Amygdala (tissue), 56 donors: Measurements from ENCODE around the gene ZNF17.

Experiments used
- DNase-seq, 56 donors: peaks; one replicate each; lab custom pipeline; 2025; lab: John Stamatoyannopoulos, UW

ZNF17 gene

DNA sequence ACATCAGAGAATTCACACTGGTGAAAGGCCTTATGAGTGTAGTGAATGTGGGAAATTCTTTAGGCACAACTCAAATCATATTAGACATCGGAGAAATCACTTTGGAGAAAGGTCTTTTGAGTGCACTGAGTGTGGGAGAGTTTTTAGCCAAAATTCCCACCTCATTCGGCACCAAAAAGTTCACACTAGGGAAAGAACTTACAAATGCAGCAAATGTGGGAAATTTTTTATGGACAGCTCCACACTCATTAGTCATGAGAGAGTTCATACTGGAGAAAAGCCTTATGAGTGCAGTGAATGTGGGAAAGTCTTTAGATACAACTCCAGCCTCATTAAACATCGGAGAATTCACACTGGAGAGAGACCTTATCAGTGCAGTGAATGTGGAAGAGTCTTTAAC, 10.1 kb downstream of the ZNF17 start:
- no peak for DNase-seq

DNA sequence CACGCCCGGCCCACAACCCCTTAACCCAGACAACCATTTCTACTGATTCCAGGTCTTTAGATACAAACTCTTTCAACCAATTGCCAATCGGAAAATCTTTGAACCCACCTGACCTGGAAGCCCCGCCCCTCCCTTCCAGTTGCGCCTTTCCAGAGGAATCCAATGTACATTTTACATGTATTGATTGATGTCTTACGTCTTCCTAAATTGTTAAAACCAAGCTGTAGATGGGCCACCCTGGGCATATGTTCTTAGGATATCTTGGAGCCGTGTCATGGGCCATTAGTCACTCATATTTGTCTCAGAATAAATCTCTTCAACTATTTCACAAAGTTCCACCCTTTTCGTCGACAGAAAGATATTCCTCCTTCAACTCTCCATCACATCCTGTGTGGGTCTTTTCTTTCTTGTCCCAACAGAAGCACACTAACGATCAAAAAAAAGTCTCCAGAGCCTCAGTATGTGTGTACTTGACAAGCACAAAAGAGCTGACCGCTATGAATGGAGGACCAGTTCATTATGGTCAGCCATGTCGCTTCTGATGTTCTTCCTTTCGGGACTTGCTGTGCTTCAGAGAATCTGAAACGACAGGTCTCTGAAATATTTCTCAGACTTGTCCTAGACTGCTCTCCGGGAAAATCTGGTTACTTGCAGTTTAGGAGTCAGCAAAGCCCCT, 23.6 kb downstream of the ZNF17 start:
- DNase-seq: no peak

DNA sequence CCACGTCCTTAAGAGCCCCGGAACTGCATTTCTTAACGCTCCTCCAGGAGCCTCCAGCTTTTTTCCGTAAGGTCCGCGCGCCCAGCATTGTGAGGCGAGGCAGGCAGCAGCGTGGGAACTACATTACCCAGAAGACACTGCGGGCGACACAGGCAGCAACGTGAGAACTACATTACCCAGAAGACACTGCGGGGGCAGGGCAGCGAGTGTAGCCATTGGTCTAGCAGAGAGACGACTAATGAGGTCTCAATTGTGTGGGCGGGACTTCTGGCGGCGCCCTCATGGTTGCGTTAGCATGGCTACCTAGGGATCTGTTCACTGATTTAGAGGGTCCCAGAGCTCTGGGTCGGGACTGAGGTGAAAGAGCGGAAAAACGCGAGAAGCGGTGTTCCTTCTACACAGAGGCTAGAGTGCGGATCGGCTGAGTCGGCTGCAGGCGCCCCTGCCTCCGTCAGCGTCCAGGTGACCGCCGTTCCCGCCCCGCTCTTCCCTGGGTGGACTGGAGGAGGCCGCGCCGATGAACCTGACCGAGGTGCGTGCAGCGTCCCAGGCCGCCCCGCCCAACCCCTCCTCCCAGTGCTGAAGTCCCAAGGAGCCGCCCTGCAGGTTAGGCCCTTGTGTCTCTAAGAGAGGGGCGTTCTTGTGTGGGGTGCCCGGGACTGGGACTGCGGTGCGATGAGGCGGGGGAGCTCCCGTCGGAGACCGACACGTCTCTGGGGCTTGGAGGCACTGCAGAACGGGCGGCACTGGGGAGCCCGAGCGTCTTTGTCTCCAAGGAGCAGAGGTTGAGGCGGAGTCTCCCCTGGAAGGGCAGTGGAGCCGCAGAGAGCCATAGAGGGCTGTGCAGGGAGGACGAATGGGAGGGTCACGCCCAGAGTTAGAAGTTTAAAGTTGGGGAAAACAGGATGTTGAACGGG, 24.4 kb downstream of the ZNF17 start, which contains the start of gene ZNF749:
Gene ZNF749, plus strand, starts transcription at position 264 of the 917 bp plus-strand sequence. Its CDS starts 254 bp downstream, at position 518.
- peak; percentile 57 to 99 (median 95) for DNase-seq

DNA sequence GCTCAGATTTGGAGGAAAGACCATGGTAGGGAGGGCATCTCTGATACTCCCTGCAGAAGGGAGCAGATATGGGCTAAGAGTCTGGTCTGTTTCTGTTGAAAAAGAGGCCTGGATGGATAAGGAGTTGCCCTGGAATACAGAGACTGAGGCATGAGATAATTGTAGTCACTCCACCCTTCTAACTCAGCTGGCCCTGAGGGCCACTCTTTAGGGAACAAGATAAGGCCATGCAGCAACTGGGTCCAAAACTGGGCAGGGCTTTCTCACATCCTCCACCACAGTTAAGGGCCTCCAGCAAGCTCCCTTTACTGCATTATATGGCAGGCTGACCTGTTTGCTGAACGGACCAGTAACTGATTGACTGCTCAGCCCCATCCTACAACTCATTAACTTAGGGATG, 25.5 kb downstream of the ZNF17 start:
- no peak for DNase-seq

DNA sequence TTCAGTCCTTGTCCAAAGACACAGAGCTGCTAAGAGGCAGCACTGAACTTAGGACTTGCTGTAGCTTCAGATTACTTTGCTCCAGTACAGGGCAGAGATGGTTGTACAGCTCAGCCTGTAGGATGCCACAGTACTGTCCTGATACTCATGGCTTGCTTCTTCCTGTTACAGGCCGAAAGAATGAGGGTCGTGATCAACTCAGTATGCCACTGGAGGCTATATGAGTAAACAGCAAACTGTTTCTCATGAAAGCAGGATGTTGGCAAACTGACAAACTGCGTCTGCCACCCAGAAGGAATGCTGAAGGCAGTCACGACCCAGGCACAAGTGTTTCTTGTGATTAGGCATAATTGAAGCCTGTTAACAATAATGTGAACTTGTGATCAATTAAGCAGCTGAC, 27.0 kb downstream of the ZNF17 start:
- DNase-seq: no peak

DNA sequence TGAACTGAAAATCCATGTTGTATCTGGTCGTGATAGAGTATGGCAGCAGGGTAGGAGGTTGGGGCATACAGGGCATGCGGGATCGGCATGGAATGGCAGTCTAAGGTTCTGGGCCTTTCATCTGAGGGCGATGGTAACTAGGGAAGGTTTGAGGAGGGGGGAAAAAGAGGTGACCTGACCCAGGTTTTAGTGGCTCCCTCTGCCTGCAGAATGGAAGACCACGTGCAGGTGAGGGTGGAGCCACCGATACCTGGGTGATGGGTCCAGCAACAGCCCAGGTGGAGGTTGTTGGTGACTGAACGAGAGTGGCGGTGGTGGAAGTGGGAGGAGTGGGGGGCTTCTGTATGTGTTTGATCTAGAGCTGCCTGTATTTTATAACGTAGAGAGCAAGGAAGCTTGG, 28.0 kb downstream of the ZNF17 start:
- DNase-seq: no peak

DNA sequence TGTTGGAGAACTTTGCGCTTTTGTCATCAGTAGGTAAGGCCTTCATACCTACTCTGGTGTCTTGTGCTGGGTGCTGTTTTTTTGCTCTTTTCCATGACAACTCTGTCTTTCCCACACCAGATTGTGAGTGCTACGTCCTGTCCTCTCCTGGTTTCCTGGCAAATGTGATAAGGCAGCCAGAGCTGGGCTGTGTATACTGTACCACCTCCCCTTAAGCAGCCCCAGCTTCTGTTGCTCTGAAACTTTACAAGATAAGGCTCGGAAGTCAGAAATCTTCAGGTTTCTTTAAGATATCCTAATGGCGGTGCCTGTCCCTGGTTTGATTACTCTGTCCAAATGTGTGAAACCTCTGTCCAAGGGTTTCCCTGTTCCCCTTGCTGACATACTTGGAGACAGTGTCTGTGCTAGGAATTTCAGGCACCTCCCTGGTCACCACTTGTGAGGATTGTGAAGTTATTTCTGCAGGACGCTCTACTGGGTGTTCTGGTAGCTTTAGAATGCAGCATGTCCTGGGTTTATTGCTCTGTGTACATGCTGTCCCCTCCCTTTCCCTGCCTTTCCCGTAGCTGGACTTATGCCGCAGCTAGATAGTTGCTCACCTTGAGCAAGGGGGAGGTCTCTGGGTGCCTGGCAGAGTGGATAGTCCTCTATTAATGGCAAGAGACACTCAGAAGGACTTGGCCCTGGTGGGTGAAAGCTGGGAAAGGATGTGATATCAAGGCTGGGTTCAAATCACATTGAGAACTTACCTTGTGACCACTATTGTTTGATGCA, 31.2 kb downstream of the ZNF17 start:
- DNase-seq: no peak

DNA sequence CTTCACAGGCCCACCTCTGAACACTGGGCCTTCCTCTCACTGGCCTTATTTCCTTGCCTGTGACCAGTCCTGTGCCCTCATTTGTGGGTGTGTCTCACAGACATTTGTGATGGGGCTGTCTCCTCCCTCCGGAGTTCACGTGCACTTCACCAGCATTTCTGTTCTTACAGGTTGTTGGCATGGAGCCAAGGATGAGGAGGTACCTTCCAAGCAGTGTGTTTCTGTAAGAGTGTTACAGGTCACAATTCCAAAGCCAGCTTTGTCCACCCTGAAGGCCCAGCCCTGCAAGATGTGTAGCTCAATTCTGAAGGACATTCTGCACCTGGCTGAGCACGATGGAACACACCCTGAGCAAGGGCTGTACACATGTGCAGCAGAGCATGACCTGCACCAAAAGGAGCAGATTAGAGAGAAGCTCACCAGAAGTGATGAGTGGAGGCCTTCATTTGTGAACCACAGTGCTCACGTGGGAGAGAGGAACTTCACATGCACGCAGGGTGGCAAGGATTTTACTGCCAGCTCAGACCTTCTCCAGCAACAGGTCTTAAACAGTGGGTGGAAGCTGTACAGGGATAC, 32.2 kb downstream of the ZNF17 start:
- no peak for DNase-seq

DNA sequence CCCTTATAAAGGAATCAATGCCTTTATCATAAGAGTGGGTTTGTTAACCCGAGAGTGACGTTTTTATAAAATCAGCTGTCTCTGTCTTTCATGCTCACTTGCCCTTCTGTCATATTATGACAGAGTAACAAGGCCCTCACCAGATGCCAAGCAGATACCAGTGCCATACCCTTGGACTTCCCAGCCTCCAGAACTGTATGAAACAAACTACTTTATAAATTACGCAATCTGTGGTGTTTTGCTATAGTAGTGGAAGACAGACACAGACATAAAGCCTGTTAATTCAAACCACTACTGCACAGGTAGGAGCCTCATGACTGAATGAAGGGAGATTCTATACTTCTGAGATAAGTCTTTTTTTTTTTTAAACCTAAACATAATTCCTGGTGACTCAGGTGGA, 41.3 kb downstream of the ZNF17 start:
- no peak for DNase-seq

DNA sequence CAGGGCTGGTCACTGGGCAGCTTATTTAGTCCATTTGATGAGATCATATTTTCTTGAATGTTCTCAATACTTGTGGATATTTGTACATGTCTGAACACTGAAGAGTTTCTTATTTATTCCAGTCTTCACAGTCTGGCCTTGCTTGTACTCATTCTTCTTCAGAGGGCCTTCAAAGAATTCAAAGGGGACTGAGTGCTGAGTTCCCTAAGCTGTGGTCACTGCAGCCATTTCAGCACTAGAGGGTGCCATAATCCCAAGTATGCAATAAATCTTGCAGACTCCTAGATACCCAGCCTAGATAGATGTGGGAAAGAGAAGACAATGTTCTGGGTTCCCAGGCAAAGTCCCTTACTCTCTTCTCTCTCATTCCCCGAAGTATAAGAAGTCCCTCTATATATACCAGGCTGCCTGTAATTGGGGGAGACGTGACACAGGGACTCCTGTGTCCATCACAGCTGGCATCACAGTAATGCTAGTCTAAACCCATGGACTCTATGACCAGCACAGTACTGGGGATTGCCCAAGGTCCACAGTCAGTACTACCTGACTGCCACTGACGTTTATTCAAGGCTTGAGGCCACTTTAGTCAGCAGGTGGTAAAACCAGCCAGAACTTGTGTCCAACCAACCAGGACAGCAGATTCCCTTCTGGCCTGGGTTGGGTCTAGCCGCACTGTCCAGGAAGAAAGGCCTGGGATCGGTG, 54.9 kb downstream of the ZNF17 start:
- DNase-seq: no peak

DNA sequence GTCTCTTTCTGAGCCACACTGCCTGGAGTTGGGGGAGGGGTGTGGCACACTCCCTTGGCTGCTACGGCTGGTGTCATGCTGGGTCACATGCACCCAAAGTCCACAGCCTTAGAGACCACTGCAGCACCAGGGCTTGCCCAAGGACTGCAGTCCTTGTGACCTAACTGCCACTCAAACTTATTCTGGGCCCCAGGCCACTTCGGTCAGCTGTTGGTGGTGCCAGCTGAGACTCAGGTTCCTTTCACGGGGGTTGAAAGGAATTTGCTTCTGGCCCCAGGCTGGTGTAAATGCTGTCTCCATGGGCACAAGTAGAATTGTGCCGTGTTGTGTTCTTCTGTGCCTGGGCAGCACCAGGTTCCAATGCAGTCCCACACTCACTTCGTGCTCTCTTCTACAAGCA, 55.5 kb downstream of the ZNF17 start:
- DNase-seq: peak in 1 of 56 donors; percentile 1
